ENCODE data around the gene OSR1. TPM values are rescaled to one million over a fixed set of nuclear protein-coding genes. Genes with fewer than 3 reads are reported as not detected.

Gene OSR1
- total RNA-seq: 11.6 and 29.1 TPM in 2 replicates

GRCh38 chr2:19358242-19359020 is at the start of gene OSR1:
Gene OSR1 (minus strand): TSS chr2:19358623. CDS start chr2:19353805, 4,818 bp downstream.

Measured in smooth muscle cell of the pulmonary artery (primary cell).